Stimulated activated CD8-positive, alpha-beta memory T cell treated with anti-CD3 and anti-CD28 coated beads, Interleukin-7, amount 100 ng/mL, for 4 hours (primary cell): ENCODE measurements around the gene SCGB1A1.

Experiments
- DNase-seq, 2 donors: peaks; one replicate each; pipeline ENCODE4 v3.0.0-alpha.2; 2020; ENCODE audit warnings: low read depth in 2 of 2

The SCGB1A1 gene

GRCh38 chr11:62398011-62398994, 20.5 kb upstream of the SCGB1A1 start:
- no peak for DNase-seq

- DNase-seq = no peak
These were observed 19.5 kb upstream of the SCGB1A1 start for GRCh38 chr11:62399172-62399877.

GRCh38 chr11:62399878-62400266, 19.0 kb upstream of the SCGB1A1 start:
- no peak for DNase-seq

GRCh38 chr11:62400281-62400680, 18.6 kb upstream of the SCGB1A1 start:
- DNase-seq = no peak

GRCh38 chr11:62400760-62401159, 18.1 kb upstream of the SCGB1A1 start:
- DNase-seq = no peak

- no peak for DNase-seq
These were observed 17.5 kb upstream of the SCGB1A1 start for GRCh38 chr11:62401356-62401755.

GRCh38 chr11:62401811-62402210, 17.0 kb upstream of the SCGB1A1 start:
- DNase-seq = no peak

- peak; percentile 38 to 40 for DNase-seq
These were observed 16.4 kb upstream of the SCGB1A1 start for GRCh38 chr11:62402226-62402959.

- DNase-seq = no peak
These were observed 15.7 kb upstream of the SCGB1A1 start for GRCh38 chr11:62402960-62403730.

- DNase-seq = no peak
These were observed 14.4 kb upstream of the SCGB1A1 start for GRCh38 chr11:62404435-62404834.

GRCh38 chr11:62404901-62405300, 13.9 kb upstream of the SCGB1A1 start:
- DNase-seq = no peak

GRCh38 chr11:62406034-62406433, 12.8 kb upstream of the SCGB1A1 start:
- no peak for DNase-seq

GRCh38 chr11:62409831-62410230, 9.0 kb upstream of the SCGB1A1 start:
- no peak for DNase-seq

- DNase-seq = no peak
These were observed 7.9 kb upstream of the SCGB1A1 start for GRCh38 chr11:62410972-62411371.

- no peak for DNase-seq
These were observed 7.3 kb upstream of the SCGB1A1 start for GRCh38 chr11:62411524-62411923.

- DNase-seq = no peak
These were observed 5.7 kb upstream of the SCGB1A1 start for GRCh38 chr11:62413060-62413696.

- DNase-seq = no peak
These were observed 2.2 kb upstream of the SCGB1A1 start for GRCh38 chr11:62416596-62416995.

- DNase-seq = no peak
These were observed 697 bp upstream of the SCGB1A1 start for GRCh38 chr11:62418136-62418535.

- no peak for DNase-seq
These were observed 589 bp downstream of the SCGB1A1 start for GRCh38 chr11:62419314-62419929.

GRCh38 chr11:62419943-62420342, 1.1 kb downstream of the SCGB1A1 start:
- no peak for DNase-seq
